NCI-H1417 (cell line): ENCODE results near the gene NSMF.
A peak's percentile ranks its signal among the peaks of the same experiment; 100 is the strongest.

ENCODE experiments used
- DNase-seq, 3 experiments: peaks; one replicate each; lab custom pipeline; 2025; lab: John Stamatoyannopoulos, UW

NSMF gene

DNA sequence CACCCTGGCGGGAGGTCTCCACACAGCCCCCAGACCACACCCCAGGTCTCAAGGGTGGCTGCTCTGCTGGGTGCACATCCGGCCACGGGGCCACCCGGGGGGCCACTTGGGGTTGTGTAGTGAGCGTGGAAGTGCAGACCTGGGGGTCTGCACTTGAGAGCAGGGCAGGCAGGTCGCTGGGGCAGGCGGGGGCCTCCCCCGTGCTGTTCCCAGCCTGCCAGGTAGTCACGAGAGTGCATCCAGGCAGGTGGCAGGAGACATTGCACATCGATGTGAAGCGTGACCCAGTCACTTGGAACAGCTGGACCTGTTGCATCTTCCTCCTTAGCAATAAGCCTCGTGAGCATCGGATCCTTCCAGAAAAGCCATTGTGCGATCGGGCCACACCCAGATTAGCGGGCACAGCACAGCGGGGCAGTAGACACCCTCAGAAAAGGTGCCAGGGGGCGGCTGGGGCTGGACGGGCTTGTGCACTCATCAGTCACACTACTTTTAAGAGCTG, 13.2 kb downstream of the NSMF start:
- peak in 2 of 3 experiments; percentile 4 to 78 for DNase-seq

DNA sequence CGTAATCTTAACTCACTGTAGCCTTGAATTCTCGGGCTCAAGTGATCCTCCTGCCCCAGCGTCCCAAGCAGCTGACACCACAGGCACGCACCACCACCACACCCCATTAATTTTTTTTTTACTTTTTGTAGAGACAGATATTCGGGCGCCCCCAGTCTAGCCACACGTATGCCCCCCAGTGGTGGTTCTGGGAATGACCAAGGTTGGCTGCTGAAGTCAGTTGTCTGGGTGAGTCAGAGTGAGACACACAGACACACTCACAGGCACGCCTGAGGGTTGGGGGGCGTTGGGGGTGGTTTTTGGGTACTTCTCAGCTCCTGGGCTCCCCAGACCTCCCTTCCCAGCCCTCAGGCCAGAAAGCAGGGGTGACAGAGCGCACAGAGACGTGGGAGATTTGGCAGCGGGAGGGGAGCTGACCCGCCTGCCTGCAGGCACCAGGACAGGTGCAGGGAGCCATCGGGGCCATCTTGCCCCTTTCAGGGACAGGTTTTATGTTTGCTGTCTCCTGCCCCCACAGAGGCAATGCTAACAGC, 13.8 kb downstream of the NSMF start:
- DNase-seq = peak; percentile 44 to 89 (median 85)

DNA sequence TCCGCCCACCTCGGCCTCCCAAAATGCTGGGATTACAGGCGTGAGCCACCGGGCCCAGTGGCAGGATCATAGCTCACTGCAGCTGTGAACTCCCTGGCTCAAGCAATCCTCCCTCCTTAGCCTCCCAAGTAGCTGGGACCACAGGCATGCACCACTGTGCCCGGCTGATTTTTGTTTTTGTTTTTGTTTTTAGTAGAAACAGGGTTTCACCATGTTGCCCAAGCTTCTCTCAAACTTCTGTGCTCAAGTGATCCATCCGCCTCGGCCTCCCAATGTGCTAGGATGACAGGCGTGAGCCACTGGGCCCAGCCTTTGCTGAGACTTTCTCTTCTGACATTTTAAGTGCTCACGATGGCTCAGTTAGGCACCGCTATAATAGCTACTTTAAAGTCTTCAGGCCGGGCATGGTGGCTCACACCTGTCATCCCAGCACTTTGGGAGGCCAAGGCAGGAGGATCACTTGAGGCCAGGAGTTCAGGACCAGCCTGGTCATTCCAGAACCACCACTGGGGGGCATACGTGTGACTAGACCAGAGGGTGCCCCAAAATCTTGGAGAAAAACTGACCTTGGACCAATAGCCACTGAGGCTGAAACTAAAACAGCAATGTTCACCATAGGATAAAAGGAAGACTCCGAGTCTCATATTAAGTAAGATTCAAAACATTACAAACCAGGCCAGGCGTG, 14.9 kb downstream of the NSMF start:
- no peak for DNase-seq

DNA sequence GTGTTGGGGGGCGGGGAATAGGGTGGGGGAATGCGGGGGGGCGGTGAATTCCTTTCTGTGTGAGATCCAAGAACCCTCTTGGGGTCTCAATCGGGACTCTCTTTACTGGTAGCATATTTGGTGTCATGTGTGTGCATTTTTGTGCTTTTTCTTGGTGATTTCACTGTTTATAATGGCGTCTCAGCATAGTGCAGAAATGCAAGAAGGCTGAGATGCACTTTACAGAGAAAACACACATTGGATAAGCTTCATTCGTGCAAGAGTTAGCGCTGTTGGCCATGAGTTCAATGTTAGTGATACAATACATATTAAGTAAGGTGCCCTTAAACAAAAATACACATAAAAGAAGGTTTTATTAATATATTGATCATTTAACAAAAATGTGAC, 17.2 kb downstream of the NSMF start:
- peak in 1 of 3 experiments; percentile 61 for DNase-seq

DNA sequence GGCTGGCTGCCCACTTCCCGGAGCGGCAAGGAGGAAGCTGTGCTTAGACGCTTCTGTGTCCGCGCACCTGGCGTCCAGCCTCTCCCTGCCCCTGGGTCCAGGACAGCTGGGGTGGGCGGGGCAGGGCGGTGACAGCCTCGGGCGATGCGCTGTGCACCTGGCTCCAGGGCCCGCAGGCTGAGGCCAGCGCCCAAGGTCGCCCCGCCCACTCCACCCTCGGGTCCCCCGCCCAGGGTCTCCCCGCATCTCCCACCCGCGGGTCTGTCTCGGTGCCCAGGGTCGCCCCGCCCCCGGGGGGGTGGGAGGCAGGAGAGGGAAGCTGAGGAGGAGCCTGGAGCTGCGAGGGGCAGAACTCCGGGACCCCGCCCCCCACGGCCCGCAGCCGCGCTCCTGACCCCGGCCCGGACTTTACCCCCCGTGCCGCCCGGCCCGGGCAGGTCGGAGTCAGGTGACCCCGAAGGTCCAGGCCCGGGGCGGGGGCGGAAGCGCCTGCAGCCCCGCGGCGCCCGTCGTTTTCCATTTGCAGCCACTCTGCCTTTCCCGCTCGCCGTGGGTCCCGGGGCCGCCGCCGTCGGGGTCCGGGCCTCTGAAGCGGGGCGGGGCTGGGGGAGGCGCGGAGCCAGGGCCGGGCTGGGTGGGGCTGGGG, 17.7 kb downstream of the NSMF start, which contains the start of gene ENTPD8:
ENTPD8 (minus strand) TSS at position 69 of the 646 bp plus-strand sequence. CDS start 3,072 bp downstream, outside the sequence.
- DNase-seq = peak; percentile 5 to 95 (median 95)

DNA sequence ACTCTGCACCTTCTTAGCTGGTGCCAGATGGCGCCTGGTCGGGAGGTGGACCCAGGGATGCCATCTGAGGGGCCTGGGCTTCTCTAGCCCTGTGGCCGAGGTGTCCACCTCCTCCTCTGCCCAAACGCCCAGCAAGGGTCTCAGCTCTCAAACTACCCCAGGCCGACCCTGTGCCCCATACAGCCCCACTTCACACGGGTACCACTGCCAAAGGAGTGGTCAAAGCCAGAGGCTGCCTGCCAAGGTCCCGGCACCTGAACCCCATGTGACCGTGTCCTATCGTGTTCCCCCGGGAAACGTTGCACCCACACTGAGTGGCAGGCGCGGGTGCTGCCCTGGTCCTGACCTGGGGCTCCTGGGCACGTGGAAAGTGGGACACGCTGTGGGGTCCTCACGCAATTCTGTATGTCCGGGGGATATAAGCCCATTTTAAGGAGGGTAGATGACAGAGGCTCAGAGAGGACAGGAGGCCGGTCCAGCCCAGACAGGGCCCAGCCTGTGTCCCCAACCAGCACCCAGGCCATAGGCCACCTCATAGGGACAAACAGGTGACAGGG, 19.9 kb downstream of the NSMF start:
- DNase-seq = no peak

DNA sequence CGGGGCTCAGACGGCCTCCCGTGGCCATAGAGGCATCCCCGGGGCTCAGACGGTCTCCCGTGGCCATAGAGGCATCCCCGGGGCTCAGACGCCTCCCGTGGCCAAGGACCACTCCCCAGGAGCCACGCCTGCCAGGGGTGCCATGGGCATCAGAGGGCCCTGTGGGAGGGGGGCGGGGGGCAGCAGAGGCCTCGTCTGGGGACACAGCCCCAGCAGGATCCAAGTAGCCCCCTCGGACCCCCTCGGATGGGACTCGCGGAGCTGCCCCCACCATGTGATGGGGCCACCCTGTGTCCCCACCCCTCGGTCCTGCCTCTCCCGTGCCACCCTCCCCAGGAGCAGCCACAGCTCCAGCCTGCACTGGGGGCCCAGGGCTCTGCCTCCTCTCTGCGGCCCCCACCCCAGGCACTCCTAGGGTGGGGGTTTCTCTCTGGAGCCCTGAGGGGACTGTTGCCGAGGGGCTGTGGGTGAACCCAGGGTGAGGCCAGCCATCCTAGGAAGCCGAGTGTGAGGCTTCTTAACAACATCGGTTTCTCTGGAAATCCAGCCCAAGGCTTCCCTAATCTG, 20.5 kb downstream of the NSMF start:
- DNase-seq = no peak

DNA sequence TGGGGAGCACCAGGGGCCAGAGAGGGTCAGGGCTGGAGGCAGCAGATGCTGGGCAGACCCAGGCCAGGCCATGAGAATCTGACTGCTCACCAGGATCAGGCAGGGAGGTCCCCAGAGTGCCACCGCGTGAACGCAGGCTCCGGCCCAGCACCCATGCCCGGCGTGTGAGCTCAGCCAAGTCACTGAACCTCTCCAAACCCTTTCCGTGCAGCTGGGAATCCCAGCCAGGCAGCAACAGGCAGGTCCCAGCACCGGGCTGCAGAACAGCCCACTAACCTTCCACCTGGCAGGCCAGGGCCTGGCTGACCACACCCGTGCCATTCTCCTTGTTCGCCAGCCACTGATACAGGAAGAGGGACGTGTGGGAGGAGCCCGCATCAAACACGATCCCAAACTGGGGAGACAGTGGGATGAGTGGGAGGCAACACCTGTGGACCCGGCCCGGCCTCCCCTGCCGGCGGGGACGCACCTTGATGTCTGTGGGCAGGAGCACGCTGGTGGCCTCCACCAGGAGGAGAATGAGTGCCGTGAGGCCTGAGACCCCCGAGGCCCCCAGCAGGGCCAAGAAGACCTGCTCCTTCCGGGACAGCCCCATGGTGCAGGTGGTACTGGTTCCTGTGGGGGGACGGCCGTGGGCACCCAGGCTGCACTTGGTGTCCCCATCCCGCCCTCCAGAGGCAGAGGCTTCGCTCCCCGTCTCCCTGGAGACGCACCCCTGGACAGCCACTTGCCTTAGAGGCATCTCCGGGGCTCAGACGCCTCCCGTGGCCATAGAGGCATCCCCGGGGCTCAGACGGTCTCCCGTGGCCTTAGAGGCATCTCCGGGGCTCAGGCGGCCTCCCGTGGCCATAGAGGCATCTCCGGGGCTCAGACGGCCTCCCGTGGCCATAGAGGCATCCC, 21.2 kb downstream of the NSMF start:
- DNase-seq = no peak

DNA sequence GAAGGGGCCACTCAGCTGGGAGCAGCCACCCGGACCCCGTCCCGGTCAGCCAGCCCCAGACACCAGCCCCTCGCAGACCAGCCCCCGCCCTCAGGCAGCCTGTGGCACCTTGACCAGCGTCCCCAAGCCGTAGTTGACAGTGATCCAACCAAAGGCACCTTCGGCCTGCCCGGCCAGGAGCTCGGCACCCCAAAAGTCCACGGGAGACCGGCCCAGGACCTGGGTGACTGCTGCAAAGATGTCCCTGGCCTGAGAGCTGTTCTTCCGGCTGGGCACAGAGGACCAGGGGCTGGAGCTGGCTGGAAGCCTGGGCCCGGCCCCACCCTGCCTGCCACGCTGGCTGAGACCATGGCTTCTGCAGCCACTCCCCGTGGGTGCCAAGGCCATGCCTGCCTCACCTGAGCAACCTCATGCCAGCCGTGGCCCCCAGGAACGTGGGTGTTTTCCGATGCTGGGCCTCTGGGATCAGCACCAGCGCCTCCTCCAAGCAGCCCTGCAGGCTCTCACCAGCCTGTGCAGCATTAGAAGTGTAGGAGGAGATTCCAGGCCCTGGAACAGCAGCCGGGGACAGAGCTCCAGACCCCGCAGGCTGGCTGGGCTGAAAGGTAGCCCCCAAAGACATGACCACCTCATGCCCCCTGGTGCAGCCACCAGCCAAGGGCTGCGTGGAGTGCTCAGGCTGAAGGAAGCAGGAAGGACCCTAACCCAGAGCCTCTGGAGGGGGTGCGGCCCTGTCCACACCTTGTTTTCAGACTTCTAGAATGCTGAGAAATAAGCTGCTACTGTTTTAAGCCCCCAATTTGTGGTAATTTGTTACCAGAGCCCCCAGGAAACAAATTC, 22.2 kb downstream of the NSMF start:
- DNase-seq = no peak

DNA sequence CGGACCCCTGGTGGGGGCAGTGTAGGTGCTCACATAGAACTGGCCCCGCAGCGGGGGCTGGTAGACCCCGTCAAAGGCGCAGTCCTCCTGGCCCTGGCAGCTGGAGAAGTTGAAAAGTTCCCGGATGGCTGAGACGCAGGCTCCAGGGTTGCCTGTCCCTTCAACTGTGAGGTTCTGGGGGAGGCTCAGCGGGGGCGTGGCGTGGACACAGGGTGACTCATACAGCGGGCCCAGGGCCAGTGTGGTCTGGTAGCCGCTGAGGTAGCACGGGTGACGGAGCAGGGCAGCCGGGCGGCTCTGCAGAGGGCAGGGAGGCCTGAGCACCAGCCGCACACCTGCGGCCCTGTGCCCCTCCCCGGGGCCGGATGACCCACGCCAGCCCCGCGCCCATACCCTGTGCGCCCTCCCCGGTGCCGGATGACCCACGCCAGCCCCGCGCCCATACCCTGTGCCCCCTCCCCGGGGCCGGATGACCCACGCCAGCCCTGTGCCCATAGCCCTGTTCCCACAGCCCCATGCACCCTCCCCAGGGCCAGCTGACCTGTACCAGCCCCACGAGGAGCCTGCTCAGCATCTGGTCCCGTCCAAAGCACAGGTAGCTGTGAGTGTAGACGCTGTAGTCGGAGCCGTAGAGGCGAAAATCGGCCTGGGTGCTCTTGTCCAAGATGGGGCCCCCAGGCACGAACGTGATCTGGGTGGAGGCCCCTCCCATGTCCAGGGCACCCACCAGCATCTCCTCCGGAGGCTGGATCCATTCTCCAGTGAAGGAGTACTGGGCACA, 23.0 kb downstream of the NSMF start:
- DNase-seq = no peak

DNA sequence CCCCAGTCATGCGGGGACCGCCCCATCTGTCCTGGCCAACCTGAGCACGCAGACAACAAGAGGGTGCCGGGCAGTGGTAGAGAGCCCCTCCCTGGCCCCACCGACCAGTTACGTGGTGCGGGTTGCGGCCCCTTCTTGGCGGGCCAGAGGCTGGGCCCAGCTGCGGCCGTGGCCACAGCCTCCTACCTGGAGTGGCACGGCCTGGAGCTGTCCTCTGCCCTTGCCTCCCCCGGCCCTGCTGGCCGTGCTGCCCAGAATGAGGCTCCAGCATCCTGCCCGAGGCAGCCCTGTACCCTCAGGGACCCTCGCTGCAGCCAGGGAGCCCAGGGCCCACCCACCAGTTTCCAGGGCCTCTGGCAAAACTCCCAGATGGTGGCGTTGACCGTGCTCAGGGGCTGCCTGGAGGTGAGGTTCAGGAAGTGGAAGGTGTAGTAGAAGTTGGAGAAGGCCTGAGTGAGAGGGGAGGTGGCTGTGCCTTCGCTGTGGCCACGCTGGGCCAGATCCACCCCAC, 23.7 kb downstream of the NSMF start:
- no peak for DNase-seq

DNA sequence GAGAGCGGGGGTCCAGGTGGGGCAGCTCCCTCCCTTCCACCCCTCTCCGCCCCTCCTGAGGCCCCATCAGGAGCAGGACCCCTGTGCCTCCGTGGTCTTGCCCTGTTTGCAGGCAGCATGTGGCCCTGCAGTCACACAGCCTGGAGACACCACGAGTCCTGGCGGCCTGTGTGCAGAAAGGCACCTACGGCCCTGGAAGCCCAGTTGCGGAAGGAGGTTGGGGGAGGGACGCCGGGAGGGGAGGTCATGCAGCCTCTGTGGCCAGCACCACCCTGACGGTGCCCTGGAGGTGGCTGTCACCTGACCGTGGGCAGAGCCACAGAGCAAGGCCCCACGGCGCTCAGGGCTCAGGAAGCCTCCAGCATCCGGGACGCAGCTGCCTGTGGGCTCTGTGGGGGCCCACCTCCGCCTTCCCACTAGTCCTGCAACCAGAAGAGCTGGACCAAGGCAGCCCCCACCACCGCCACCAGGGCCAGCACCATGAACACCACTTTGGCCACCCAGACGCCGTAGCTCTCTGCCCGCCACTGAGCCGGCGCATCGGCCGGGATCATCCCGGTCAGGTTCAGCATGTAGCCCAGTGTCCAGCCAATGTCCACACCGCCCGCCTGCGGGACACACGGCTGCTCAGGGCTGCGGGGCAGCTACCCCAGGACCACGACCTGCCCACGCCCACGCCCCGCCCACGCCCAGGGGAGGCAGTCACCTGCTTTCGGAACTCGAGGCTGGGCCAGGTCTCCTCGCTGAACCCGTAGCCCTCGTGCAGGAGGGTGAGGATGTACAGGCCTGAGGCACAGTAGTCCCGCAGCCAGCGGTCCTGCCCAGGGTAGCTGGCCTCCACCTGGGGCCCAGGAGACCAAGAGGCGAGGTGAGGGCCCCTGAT, 24.4 kb downstream of the NSMF start:
- no peak for DNase-seq

DNA sequence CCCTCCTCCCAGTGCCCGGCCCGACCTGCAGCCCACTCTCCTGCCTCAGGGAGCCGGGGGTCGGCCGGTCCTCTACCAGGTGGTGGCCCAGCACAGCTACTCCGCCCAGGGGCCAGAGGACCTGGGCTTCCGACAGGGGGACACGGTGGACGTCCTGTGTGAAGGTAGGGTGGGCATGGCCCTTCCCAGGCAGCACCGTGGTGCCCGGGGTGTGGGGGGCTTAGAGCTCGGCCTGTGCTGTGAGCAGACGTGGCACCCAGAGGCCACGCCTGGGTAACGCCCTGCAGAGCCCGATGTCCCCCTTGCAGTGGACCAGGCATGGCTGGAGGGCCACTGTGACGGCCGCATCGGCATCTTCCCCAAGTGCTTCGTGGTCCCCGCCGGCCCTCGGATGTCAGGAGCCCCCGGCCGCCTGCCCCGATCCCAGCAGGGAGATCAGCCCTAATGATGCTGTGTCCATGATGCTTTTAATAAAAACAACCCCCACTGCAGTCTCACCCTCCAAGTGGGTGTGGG, 25.2 kb downstream of the NSMF start:
- DNase-seq = no peak

DNA sequence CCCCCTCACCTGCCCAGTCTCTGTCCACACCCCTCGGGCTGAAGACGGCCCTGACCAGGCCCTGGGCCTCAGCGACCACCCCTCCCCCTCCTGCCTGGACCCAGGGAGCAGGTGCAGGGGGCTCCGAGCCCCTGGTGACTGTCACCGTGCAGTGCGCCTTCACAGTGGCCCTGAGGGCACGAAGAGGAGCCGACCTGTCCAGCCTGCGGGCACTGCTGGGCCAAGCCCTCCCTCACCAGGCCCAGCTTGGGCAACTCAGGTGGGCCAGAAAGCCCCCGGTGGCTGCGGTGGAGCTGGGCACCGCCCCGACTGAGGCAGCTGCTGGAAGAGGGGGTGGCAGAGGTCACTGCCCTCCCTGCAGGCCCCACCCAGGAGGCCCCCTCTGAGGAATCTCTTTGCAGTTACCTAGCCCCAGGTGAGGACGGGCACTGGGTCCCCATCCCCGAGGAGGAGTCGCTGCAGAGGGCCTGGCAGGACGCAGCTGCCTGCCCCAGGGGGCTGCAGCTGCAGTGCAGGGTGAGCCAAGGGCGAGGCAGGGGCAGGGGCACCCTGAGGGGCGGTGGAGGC, 25.7 kb downstream of the NSMF start:
- peak in 2 of 3 experiments; percentile 51 to 68 for DNase-seq

DNA sequence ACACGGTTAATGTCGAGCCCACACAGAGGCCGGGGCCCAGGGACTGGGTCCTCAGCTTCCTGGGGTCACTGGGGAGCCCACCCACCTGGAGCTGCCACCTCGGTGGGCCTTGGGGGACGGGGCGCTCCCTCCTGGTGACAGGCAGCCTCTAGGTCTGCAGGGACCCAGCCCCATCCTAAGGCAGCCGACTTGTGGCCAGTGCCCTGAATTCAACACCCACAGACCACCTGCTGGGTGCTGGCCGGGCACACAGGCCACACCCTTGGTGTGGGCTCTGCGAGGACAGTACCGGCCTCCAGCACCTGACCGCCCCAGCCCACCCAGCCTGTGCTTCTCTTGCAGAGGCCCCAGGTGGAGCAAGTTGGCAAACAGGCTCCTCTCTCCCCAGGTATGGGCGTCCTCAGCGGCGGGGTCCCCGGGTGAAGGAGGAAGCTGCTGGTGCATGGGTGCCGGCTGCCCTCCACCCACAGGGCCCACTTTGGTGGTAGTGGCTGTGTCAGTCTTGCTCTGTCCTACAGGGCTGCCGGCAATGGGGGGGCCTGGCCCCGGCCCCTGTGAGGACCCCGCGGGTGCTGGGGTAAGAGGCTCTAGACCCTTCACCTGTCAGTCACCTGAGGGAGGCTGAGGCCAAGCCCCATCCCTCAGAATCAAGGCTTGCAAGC, 26.3 kb downstream of the NSMF start:
- no peak for DNase-seq

DNA sequence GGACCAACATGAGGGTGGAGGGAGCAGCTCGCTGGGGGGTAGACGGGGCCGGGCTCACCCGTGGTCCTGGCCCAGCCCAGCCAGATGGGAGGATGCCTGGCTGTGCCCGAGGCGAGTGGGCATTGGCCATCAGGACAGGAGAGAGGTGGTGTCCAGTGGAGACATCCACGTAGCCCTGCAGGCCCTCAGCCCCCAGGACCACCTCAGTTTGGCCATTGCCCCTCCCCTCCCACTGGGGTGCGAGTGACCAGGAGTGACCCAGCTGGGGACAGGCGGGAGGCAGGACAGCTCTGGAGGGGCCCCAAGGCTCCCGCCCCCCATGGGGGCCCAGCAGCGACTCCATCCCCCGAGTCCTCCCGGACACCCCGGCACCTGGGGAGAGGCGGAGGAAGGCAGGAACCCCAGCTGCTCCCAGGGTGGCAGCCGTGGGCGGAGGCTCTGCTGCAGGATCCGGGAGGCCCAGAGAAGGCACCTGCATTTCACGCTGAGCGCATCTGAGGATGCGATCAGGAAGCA, 27.7 kb downstream of the NSMF start:
- DNase-seq = no peak
